ACHN (cell line): Measurements from ENCODE around the gene DDX4.
"Not testable (repeated sequence)": the region's sequence is repeated elsewhere in the genome, so short reads cannot be mapped to it uniquely, and the experiment has no call there.

Experiments
- DNase-seq: peaks from one replicate; pipeline ENCODE4 v3.0.0-alpha.2; 2015
- in situ Hi-C: cut with HindIII; loops from 2 replicates; pipeline ENCODE4 v1.10.0; 2017; ENCODE audit warnings: low sequenced_read_pairs, low pct_ligation_motif_present, low pct_unique_long_range_greater_than_20kb

Gene DDX4

DNA sequence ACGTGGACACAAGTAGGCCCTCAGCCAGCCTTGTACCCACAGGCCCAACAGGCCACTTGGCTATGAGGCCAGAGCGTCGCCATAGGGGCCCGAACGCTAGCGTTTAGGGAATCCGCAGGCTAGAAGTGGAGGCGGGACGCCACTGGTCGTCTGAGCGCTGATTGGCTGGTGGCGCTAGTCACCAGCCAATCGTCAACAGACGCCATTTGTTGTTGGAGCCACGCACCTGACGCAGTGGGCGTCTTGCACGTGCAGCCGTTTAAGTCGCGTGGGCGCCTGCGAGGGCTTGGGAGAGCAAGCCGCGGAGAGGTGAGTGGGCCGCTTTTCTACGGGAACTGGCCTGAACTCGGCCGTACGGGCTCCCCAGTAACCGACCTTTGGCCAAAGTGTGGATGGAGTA, at the start of gene DDX4:
TSS of gene DDX4 (plus strand) at position 269 of the 400 bp plus-strand sequence. CDS start 903 bp downstream, outside the sequence.
- DNase-seq, result no peak
- in situ Hi-C loops, result no loop called here

GRCh38 chr5:55691265-55692105, 46.4 kb upstream of the DDX4 start:
- in situ Hi-C loops, result no loop called here
- DNase-seq, result peak; percentile 61

GRCh38 chr5:55692106-55692417, 45.8 kb upstream of the DDX4 start:
- no peak for DNase-seq
- in situ Hi-C loops, result no loop called here

DNA sequence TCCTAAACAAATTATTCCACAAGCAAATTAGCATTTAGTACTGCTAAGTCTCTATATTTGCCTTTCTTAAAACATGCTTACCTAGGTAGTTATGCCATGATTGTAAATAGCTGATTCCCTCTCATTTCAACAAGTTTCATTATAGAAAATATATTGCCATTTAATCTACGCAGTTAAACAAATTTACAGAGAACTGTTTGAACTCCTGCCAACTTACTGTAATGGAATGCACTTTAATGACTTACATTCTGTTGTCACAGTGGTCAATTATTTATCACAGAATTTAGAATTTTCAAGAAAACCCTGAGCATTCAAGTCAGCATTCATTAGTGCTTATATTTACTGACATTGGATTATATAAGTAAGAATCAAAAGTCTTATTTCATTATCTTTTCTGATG, 45.4 kb upstream of the DDX4 start:
- DNase-seq, result no peak
- in situ Hi-C loops, result no loop called here

DNA sequence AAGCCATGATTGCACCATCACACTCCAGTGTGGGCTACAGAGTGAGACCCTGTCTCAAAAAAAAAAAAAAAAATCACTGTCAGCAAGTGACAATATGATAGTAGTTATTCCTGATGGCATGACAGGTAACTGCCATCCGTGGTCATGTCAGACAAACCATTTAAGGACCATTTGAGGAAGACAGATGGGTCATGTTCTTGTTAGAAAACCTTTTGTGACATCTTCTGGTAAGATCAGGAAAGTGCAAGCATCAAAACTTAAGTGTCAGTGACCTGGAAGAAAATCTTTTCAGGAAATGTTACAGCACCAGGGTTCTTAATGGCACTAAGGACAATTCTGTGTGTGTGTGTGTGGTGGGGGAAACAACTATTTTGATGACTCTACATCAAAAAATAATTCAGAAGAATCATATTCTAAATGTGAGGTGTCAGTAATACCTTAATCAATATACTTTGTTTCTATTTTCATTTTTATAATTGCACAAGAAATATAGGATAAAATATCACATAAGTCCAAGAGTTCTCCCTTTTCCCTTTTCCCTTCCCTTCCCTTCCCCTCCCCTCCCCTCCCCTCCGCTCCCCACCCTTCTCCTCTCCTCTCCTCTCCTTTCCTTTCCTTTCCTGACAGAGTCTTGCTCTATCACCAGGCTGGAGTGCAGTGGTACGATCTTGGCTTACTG, 43.6 kb upstream of the DDX4 start:
- peak; percentile 49 for DNase-seq
- in situ Hi-C loops, result no loop called here

DNA sequence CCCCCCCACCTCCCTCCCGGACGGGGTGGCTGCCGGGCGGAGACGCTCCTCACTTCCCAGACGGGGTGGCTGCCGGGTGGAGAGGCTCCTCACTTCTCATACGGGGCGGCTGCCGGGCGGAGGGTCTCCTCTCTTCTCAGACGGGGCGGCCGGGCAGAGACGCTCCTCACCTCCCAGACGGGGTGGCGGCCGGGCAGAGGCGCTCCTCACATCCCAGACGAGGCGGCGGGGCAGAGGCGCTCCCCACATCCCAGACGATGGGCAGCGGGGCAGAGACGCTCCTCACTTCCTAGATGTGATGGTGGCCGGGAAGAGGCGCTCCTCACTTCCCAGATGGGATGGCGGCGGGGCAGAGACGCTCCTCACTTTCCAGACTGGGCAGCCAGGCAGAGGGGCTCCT, 41.2 kb upstream of the DDX4 start:
- DNase-seq, in situ Hi-C loops: not testable (repeated sequence)

- in situ Hi-C loops, result no loop called here
Measured at GRCh38 chr5:55699041-55699688, 38.7 kb upstream of the DDX4 start.

DNA sequence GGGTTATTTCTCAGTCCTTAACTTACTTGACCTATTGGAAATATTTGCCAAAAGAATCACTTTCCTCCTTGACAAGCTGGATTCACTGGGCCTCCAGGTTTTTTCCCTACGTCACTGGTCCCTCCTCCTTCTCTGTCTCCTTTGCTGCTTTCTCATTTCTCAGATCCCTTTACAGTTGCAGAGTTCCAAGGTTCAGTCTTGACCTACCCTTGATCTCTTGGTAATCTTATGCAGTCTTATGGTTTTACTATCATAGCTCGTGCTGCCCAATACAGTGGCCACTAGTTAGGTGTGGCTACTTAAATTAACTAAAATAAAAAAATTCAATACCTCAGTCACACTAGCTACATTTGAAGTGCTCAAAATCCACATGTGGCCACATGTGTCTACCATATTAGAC, 37.1 kb upstream of the DDX4 start:
- DNase-seq, result no peak
- in situ Hi-C loops, result no loop called here

More at GRCh38 chr5:55699041-55699688, 38.7 kb upstream of the DDX4 start:
- DNase-seq, result no peak

- DNase-seq, result no peak
Measured at GRCh38 chr5:55701462-55702103, 36.3 kb upstream of the DDX4 start.

DNA sequence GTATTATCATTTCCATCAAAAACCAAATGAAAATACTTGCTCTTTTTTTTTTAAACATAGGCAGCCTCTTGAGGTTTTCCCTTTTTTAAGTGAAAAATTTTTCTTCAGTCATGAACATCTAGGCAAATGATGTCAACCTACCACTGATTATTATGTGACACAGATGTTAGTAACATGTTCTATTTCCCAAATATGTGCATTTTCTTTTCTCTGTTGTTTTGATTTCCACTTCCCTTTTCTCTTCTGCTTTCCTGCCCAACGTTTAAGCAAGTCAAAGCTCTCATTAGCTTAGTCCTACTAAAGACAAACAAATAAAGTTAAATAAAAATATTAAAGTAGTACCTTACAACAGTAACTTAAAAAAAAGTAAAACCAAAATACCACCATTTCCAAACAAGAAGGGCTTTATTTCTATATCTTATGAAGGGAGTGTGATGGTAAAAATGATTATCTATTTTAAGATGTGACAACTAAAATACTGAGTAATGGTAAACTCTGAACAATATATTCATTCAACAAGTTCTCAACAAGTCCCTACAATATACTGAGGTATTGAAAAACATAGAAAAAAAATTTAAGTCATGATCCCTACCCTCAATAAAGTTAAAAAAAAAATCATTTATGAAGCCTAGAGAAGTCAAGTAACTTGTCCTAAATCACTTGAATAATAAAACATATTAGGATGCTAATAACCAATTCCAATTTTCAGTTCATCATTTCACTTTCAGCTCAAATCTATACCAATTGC, 35.1 kb upstream of the DDX4 start:
- in situ Hi-C loops, result no loop called here
- DNase-seq, result no peak

More at GRCh38 chr5:55701462-55702103, 36.3 kb upstream of the DDX4 start:
- in situ Hi-C loops, result no loop called here

DNA sequence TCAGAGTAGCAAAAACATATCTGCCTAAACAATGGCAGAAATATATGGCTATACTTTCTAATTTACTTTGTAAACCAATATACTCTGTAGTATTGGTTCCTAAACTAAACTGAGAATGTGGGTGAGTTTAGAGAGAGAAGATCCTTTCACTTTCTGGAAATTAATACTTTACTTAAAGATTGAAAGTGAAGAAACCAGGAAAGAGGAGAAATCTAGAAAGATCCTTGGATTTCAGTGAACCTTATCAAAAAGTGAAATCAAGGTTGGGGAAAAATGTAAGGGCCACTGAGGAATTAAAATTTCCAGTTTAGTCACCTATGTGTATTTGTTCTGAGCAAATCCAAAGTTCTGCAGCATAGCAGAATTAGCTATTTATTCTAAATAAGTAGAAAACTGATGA, 31.6 kb upstream of the DDX4 start:
- DNase-seq, result no peak
- in situ Hi-C loops, result no loop called here

DNA sequence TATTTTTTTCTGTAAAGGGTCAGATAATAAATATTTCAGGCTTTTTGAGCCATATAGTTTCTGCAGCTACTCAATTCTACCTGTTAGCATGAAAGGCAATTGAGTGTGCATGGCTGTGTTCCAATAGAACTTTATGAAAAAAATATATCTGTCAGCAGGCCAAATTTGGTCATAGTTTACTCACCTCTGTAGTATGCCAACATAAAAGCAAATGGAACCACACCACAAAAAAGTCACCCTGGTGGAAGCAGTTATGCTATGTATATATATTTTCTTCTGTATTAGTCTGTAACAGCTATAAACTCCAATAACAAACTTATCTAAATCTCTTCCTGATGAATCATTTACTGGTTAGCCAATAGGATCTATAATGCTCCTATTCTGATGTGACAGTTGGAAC, 29.1 kb upstream of the DDX4 start:
- DNase-seq, result no peak
- in situ Hi-C loops, result no loop called here

DNA sequence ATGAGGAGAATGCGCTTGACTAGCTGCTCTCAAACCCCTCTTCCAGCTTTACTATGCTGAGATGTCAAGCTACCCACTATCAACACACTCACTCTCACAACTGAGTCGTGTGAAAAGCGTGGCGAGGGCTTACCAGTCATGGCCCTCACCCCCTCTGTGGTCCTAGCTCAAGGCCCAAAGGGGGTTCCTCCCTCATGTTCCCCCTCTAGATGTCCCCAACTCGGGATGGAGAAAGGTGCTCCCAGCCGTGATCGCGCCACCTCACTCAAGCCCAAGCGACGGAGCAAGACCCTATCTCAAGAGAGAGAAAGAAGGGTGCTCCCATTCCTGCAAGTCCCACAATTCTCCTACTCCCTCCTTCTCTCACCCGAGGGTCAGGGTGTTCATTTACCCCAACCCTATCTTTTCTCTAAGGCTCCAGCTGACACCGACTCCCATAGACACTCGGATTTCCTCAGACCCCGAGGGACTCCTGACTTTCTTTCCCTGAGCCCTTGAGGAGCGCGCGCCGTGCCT, 26.3 kb upstream of the DDX4 start:
- no peak for DNase-seq

DNA sequence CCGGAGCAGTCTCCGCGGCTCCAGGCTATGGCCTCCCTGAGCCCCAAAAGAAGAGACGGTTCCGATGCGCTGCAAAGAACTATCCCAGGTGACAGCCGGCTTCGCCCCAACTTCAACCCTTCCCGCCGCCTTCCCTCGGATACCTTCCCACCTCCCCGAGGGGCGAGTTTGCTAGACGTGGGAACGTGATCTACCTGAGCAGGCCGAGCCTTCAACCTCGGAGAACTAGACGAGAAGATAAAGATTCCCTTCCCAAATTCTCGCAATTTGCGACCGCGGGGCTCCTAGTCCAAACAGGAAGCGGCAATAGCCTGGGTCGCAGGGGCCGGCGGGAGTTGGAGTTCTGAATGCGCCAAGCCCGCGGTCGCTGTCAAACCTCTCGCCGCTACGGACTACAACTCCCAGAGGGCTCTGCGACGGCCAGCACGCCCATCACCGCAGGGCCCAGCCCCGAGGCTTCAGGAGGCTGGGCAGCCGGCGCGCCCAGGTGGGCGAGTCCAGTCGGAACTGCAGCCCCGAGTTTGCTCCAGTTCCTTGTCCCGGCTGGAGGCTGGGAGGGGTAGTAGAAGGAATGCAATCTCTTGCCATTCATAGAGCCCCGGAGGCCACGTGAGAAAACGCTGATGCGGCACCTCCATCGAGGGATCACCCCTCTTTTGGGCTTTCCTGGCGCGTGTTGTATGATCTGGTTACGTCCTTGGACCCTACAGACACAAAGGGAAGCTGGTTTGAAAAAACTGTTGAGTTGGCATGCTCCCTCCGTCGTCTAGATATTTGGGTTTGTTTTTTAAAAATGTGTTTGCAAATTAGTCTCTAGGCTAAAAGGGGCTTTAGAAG, 25.6 kb upstream of the DDX4 start, which contains the start of gene SLC38A9:
TSS of gene SLC38A9 (minus strand) at position 302 of the 837 bp plus-strand sequence. CDS start 14,366 bp downstream, outside the sequence.
- DNase-seq, result peak; percentile 92
- in situ Hi-C loops, result no loop called here

More for the DNA sequence above, 26.3 kb upstream of the DDX4 start:
- in situ Hi-C loops, result no loop called here

GRCh38 chr5:55713871-55714270, 24.0 kb upstream of the DDX4 start:
- in situ Hi-C loops, result no loop called here
- no peak for DNase-seq

- no peak for DNase-seq
- in situ Hi-C loops, result no loop called here
Measured at GRCh38 chr5:55714339-55714738, 23.5 kb upstream of the DDX4 start.

GRCh38 chr5:55714749-55715148, 23.1 kb upstream of the DDX4 start:
- DNase-seq, result no peak
- in situ Hi-C loops, result no loop called here
